Sigmoid colon (tissue), 7 donors: Measurements from ENCODE around the gene BICC1. TPM values are rescaled to one million over a fixed set of nuclear protein-coding genes. Genes with fewer than 3 reads are reported as not detected.

Experiments
- DNase-seq: peaks from one replicate; pipeline ENCODE4 v3.0.0-alpha.2; 2019
- H3K27ac ChIP-seq, 4 donors: fragments of 200-600 bp; sonication (generic); one replicate each; pipeline ENCODE4 v1.5.1; 2016 to 2019; ENCODE audit warnings: mild to moderate bottlenecking in 1 of 4
- H3K27me3 ChIP-seq, 3 donors: fragments of 200-600 bp; sonication (generic); one replicate each; pipeline ENCODE4 v1.5.1; 2019; ENCODE audit warnings: mild to moderate bottlenecking in 1 of 3
- H3K36me3 ChIP-seq, 4 donors: fragments of 200-600 bp; sonication (generic); one replicate each; pipeline ENCODE4 v1.5.1; 2016 to 2019
- H3K4me1 ChIP-seq, 4 donors: fragments of 200-600 bp; sonication (generic); one replicate each; pipeline ENCODE4 v1.5.1; 2017 to 2019
- H3K4me3 ChIP-seq, 4 donors: fragments of 200-600 bp; sonication (generic); one replicate each; pipeline ENCODE4 v1.5.1; 2017 to 2019; ENCODE audit warnings: mild to moderate bottlenecking in 2 of 4, moderate library complexity in 1 of 4
- H3K9me3 ChIP-seq, 4 donors: fragments of 200-600 bp in 3 of 4; sonication (generic) in 3 of 4; one replicate each; pipeline versions ENCODE4 v1.5.1 to v1.6.1; 2013 to 2019
- EP300 ChIP-seq, 4 donors: sonication (generic); formaldehyde crosslinking; IDR thresholded peaks; one replicate each; pipeline ENCODE4 v1.6.1; 2017; ENCODE audit warnings: antibody characterized with exemption in 4 of 4
- POLR2A ChIP-seq, 2 donors: fragments of 450-650 bp; IDR thresholded peaks; one replicate each; pipeline ENCODE4 v1.6.1; 2016; ENCODE audit warnings: antibody characterized with exemption in 2 of 2, mild to moderate bottlenecking in 2 of 2, moderate library complexity in 2 of 2
- POLR2AphosphoS5 ChIP-seq, 4 donors: sonication (generic); formaldehyde crosslinking; IDR thresholded peaks; one replicate each; pipeline ENCODE4 v1.6.1; 2017; ENCODE audit warnings: antibody characterized with exemption in 4 of 4
- WGBS, 2 donors: extraction: QIAGEN DNeasy Blood & Tissue Kit; methylation state at CpG; one replicate each; pipeline ENCODE4 v1.1.7; 2013; 5-methylcytosine and 5-hydroxymethylcytosine counted together
- intact Hi-C: fragments of 100-400 bp; cut with DNase I; formaldehyde crosslinking; loops from one replicate; pipeline ENCODE4 v1.15.1; 2023
- polyA plus RNA-seq, 3 donors: library from polyadenylated mRNA; stranded (reverse); fragments of 200-250 nt; gene quantifications; one replicate each; pipeline ENCODE4 v1.2.3, GENCODE V29; 2013
- total RNA-seq, 4 donors: library from RNA; depleted of rRNA; stranded (reverse); fragments of >200 nt; gene quantifications; one replicate each; pipeline ENCODE4 v1.1.0, GENCODE V29; 2016
- TF ChIP-seq, protein P1 (sequence below), 4 experiments: fragments of 450-650 bp in 3 of 4; fragments of 200-600 bp in 1 of 4; IDR thresholded peaks; one replicate each; pipeline ENCODE4 v1.5.1; 2016 to 2019; ENCODE audit warnings: antibody characterized with exemption in 4 of 4, mild to moderate bottlenecking in 3 of 4, moderate library complexity in 2 of 4
- donor health status: healthy with polysubstance abuse.
- donor health status: Bipolar disorder and iron deficiency.
- donor health status: healthy.

BICC1 gene
- total and polyA plus RNA-seq, 7 donors, result 0.46 to 17.3 (median 7.9) TPM

DNA sequence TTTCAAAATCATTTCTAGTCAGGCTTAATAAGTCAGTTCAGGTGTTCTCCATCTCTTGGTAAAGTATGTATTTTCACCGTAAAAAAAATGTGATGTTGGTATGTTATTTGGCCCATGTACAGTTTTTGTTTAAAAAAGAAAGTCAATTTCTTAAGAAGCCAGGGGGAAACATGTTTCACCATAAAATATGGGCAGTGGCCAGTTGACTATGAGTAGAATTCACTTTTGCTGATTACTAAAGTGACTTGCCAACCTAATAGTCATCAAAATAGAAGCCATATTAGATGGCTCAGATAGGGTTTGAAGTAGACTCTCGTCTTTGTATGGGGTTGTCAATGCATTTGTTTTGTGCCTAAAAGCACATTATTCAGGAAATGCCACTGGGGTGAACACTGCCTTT lies 266.3 kb downstream of the BICC1 start:
- Histone ChIP-seq H3K36me3 (no peaks in the 10 kb centered on the region), H3K4me3 (no peak overlapping the region), H3K27ac (peak overlapping the region in 1 of 4 donors; percentile 10), H3K4me1 (peaks cover 0 to 16% (median 8%) of the 10 kb centered on the region in 4 donors), H3K9me3 (no peaks in the 10 kb centered on the region), H3K27me3 (no peaks in the 10 kb centered on the region)
- DNase-seq, result no peak
- intact Hi-C loops, result no loop called here
- 86 to 90% methylated on average over 2 of the region's 2 CpGs for WGBS, 2 donors
- TF ChIP-seq POLR2AphosphoS5 (IDR thresholded peaks at IDR 0.05), result no peak
- no peak for TF ChIP-seq POLR2A (IDR thresholded peaks at IDR 0.05)
- TF ChIP-seq, protein P1, sequence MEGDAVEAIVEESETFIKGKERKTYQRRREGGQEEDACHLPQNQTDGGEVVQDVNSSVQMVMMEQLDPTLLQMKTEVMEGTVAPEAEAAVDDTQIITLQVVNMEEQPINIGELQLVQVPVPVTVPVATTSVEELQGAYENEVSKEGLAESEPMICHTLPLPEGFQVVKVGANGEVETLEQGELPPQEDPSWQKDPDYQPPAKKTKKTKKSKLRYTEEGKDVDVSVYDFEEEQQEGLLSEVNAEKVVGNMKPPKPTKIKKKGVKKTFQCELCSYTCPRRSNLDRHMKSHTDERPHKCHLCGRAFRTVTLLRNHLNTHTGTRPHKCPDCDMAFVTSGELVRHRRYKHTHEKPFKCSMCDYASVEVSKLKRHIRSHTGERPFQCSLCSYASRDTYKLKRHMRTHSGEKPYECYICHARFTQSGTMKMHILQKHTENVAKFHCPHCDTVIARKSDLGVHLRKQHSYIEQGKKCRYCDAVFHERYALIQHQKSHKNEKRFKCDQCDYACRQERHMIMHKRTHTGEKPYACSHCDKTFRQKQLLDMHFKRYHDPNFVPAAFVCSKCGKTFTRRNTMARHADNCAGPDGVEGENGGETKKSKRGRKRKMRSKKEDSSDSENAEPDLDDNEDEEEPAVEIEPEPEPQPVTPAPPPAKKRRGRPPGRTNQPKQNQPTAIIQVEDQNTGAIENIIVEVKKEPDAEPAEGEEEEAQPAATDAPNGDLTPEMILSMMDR (IDR thresholded peaks at IDR 0.05), result no peak
- TF ChIP-seq EP300 (IDR thresholded peaks at IDR 0.05), result no peak

DNA sequence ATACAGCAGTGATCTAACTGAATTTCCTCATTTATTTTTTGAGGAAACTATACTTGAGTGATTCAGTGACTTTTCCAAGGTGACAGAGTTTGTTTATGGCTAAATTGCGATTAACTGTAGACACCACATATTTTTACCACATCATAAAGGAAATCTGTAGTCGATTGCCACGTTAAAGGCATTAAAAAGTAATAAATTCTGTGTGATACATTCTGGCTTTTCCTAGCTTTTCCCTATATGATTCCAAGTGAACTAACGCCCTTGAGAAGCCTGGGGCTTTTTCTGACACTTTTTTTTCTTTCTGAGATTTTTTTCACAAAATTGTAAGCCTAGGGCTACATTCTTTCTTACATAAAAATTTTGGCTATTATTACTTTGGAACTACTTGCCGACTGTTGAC lies 266.9 kb downstream of the BICC1 start:
- Histone ChIP-seq H3K27me3 (no peaks in the 10 kb centered on the region), H3K9me3 (no peaks in the 10 kb centered on the region), H3K4me3 (no peak overlapping the region), H3K4me1 (peaks cover 0 to 16% (median 8%) of the 10 kb centered on the region in 4 donors), H3K27ac (peak overlapping the region in 1 of 4 donors; percentile 10), H3K36me3 (no peaks in the 10 kb centered on the region)
- intact Hi-C loops, result no loop called here
- TF ChIP-seq, protein P1 (IDR thresholded peaks at IDR 0.05), result no peak
- TF ChIP-seq POLR2AphosphoS5 (IDR thresholded peaks at IDR 0.05) (no peak), EP300 (IDR thresholded peaks at IDR 0.05) (no peak), POLR2A (IDR thresholded peaks at IDR 0.05) (no peak)
- DNase-seq, result no peak
- 50 to 69% methylated on average over 5 of the region's 5 CpGs for WGBS, 2 donors

DNA sequence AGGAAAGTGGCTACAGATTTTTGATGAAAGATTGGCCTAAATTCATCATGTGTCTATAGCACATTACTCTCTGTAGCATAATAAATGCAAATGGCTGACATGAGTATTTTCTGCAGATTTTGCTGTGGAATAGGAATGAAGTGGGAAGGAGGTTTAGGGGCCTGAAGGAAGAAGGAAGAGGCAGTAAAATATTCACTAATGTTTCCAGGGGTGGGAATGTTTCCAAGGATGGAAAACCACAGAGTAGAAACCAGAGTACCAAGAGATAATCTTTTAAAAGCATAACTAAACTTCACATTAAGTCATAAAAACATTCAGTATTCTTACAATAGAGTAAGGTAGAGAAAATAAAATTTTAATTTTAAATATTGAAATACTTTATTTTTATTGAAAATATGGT lies 267.8 kb downstream of the BICC1 start:
- TF ChIP-seq, protein P1 (IDR thresholded peaks at IDR 0.05), result no peak
- TF ChIP-seq EP300 (IDR thresholded peaks at IDR 0.05) (no peak), POLR2A (IDR thresholded peaks at IDR 0.05) (no peak), POLR2AphosphoS5 (IDR thresholded peaks at IDR 0.05) (no peak)
- intact Hi-C loops, result loop anchor here (5.0 to 10.0 kb wide), 3 partner anchors 366 to 842 kb away; no protein-coding TSS in a partner anchor
- no peaks in the 10 kb centered on the region for H3K9me3 ChIP-seq
- H3K27me3 ChIP-seq, result no peaks in the 10 kb centered on the region
- DNase-seq, result no peak
- peaks cover 0 to 16% (median 8%) of the 10 kb centered on the region in 4 donors for H3K4me1 ChIP-seq
- H3K27ac ChIP-seq, result peak overlapping the region in 1 of 4 donors; percentile 26
- no peaks in the 10 kb centered on the region for H3K36me3 ChIP-seq
- H3K4me3 ChIP-seq, result no peak overlapping the region

DNA sequence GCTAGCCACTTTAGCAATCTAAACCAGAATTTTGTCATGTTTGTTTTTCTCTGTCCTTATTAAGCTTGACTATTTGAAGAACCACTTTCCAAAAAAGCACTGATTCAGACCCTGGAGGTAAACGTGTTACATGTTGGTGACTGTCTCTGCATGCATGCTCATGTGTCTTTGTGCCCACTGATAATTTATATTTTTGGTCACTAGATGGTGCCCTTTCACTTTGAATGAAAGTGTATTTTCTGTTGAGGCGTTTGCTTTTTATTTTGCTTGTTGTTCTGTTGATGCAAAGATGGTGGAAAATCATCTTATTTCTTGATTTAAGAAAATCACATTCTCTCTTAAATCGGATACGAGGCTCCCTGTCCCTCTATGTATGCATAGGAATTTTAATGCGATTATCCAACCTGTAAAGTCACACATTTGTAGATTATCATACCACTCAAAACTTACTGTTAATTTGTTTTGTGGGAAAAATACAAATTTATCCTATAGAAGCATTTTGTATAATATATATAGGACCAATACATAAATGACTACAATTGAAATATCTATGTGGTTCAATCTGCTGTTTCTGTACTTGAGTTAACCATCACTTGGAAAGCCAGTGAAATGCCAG lies 269.3 kb downstream of the BICC1 start:
- H3K36me3 ChIP-seq, result no peaks in the 10 kb centered on the region
- peaks cover 0 to 16% (median 3%) of the 10 kb centered on the region in 4 donors for H3K4me1 ChIP-seq
- no peaks in the 10 kb centered on the region for H3K27me3 ChIP-seq
- H3K4me3 ChIP-seq, result no peak overlapping the region
- WGBS, 2 donors, result 23 to 35% methylated on average over 5 of the region's 5 CpGs
- H3K9me3 ChIP-seq, result no peaks in the 10 kb centered on the region
- intact Hi-C loops, result loop anchor here (2.0 to 10.0 kb wide), 4 partner anchors 169 to 840 kb away; no protein-coding TSS in a partner anchor
- no peak for DNase-seq
- H3K27ac ChIP-seq, result peak overlapping the region in 1 of 4 donors; percentile 39
- TF ChIP-seq, protein P1 (IDR thresholded peaks at IDR 0.05), result peak in 3 of 4 experiments; percentile 37 to 64 (median 48)
- TF ChIP-seq EP300 (IDR thresholded peaks at IDR 0.05), result no peak
